Gastrocnemius medialis (tissue), 4 donors: ENCODE results near the gene THNSL1. TPM values are rescaled to one million over a fixed set of nuclear protein-coding genes. Genes with fewer than 3 reads are reported as not detected.

Experiments
- ATAC-seq, 2 donors: fragments of 150-250 bp; one replicate each; pipeline ENCODE4 v1.9.1; 2016
- DNase-seq, 2 donors: peaks; one replicate each; pipeline ENCODE4 v3.0.0-alpha.2; 2019
- H3K27ac ChIP-seq, 4 donors: fragments of 200-600 bp; sonication (generic); 1 replicate in 1 of 4; 2 replicates in 3 of 4; pipeline ENCODE4 v1.5.1; 2016 to 2018; ENCODE audit warnings: mild to moderate bottlenecking in 2 of 4, moderate library complexity in 1 of 4
- H3K27me3 ChIP-seq, 3 donors: fragments of 200-600 bp; sonication (generic) in 2 of 3; 1 replicate in 1 of 3; 2 replicates in 2 of 3; pipeline versions ENCODE4 v1.5.1 to v1.6.0; 2016 to 2019; ENCODE audit warnings: mild to moderate bottlenecking in 1 of 3, moderate library complexity in 1 of 3
- H3K36me3 ChIP-seq, 2 donors: fragments of 200-600 bp; sonication (generic) in 1 of 2; one replicate each; pipeline ENCODE4 v1.5.1; 2017 to 2018
- H3K4me1 ChIP-seq, 2 donors: fragments of 200-600 bp; sonication (generic) in 1 of 2; one replicate each; pipeline ENCODE4 v1.5.1; 2016 to 2017; ENCODE audit warnings: mild to moderate bottlenecking in 2 of 2
- H3K4me3 ChIP-seq, 4 donors: fragments of 200-600 bp; sonication (generic) in 3 of 4; 1 replicate in 1 of 4; 2 replicates in 3 of 4; pipeline ENCODE4 v1.5.1; 2016 to 2019; ENCODE audit warnings: mild to moderate bottlenecking in 2 of 4
- H3K9me3 ChIP-seq, 3 donors: fragments of 200-600 bp; sonication (generic) in 2 of 3; 1 replicate in 1 of 3; 2 replicates in 2 of 3; pipeline ENCODE4 v1.5.1; 2016 to 2019
- CTCF ChIP-seq, 5 experiments: fragments of 450-650 bp in 3 of 5; fragments of 200-600 bp in 2 of 5; sonication (generic) in 2 of 5; IDR thresholded peaks in 4 of 5; conservative IDR thresholded peaks in 1 of 5; 1 replicate in 4 of 5; 2 replicates in 1 of 5; pipeline ENCODE4 v1.5.1; 2016 to 2019; ENCODE audit warnings: antibody characterized with exemption in 5 of 5, mild to moderate bottlenecking in 3 of 5, moderate library complexity in 3 of 5
- POLR2A ChIP-seq, 2 donors: fragments of 450-650 bp; IDR thresholded peaks; one replicate each; pipeline ENCODE4 v1.6.1; 2017; ENCODE audit warnings: antibody characterized with exemption in 2 of 2, mild to moderate bottlenecking in 2 of 2, moderate library complexity in 2 of 2
- in situ Hi-C, 4 donors: fragments of 200-750 bp; cut with MboI; loops; one replicate each; pipeline versions ENCODE4 v1.15.0 to v1.8.0; 2017; ENCODE audit warnings: low sequenced_read_pairs in 4 of 4
- intact Hi-C: fragments of 100-400 bp; cut with DNase I; formaldehyde crosslinking; loops from one replicate; pipeline ENCODE4 v1.15.1; 2023; ENCODE audit warnings: low total_unique reads
- total RNA-seq, 4 donors: library from RNA; depleted of rRNA; stranded (reverse); fragments of >200 nt; gene quantifications; one replicate each; pipeline versions ENCODE4 v1.1.0 to v1.2.3, GENCODE V29; 2016

Gene THNSL1
- total RNA-seq, 4 donors from 2014 or later = 0.82 to 2.0 (median 1.7) TPM

DNA sequence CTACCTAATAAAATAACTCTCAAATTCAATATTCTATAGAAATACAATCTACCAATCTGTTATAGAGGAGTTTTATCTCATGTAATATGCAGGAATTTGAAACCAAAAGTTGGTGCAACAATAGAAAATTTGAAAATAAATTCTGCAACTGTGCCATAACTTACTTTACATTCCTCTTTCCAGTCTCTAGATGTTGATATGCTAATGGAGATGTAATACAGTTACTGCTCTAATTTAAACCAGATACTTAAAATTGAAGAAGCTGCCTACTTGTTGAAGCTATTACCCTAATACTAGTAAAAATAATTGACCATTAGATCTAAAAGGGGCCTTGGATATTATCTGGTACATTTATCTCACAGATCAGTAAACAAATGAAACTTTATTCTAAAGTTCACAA, 1.8 kb upstream of the THNSL1 start:
- intact Hi-C loops = loop anchor here (10.0 kb wide), 2 partner anchors 380 to 810 kb away; partner anchors contain the start of gene KIAA1217

DNA sequence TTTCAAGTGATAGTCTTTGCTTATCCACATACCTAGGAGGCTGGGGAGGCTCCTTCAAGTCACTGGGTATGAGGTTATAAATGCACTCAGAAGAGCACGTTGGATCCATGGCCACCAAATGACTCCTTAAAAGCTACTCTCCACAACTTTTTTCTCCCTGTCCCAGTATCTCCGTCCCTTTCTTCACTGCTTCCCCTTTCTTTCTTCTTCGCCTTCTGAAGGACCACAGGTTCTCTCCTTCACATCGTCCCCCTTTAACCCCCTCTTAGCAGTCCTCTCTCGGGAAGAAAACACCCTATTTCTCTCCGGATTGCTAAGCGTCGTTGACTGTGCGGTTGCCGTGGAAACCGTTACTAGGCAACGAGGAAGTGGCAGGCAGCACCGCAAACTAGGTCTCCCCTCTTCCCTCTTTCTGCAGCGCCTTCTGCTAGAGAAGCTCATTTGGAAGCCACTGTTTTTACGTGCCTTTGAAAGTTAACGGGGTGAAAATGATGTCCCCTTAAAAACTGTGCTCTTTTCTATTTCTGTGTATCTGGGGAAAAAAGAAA, 510 bp upstream of the THNSL1 start, which contains the start of gene ENKUR:
TSS of gene ENKUR (minus strand) at position 331 of the 548 bp plus-strand sequence. CDS start at position 109, 222 bp downstream.
- Histone ChIP-seq H3K4me1 (peaks cover 13 to 16% of the 10 kb centered on the region in 2 donors), H3K4me3 (peak within 1 kb of the TSS; percentile 78 to 87 (median 83)), H3K27me3 (no peaks in the 10 kb centered on the region), H3K27ac (peak within 1 kb of the TSS; percentile 90 to 94 (median 92)), H3K9me3 (no peaks in the 10 kb centered on the region), H3K36me3 (no peaks in the 10 kb centered on the region)
- TF ChIP-seq POLR2A (IDR thresholded peaks at IDR 0.05) (no peak), CTCF (IDR thresholded peaks at IDR 0.05 in 4 of 5, conservative IDR thresholded peaks at IDR 0.05 in 1 of 5) (no peak)
- in situ Hi-C loops = no loop called here
- DNase-seq (peak; percentile 66 to 82), ATAC-seq (peak; percentile 62 to 75)
- intact Hi-C loops = loop anchor here (1.0 to 10.0 kb wide), 4 partner anchors 66 to 811 kb away; partner anchors contain the start of gene KIAA1217

More for the DNA sequence above, 1.8 kb upstream of the THNSL1 start:
- DNase-seq (no peak), ATAC-seq (no peak)
- no peaks in the 10 kb centered on the region for H3K36me3 ChIP-seq
- peaks cover 13 to 16% of the 10 kb centered on the region in 2 donors for H3K4me1 ChIP-seq
- no peaks in the 10 kb centered on the region for H3K9me3 ChIP-seq
- in situ Hi-C loops = no loop called here
- H3K27me3 ChIP-seq = no peaks in the 10 kb centered on the region
- no peak for TF ChIP-seq POLR2A (IDR thresholded peaks at IDR 0.05)
- TF ChIP-seq CTCF (IDR thresholded peaks at IDR 0.05 in 4 of 5, conservative IDR thresholded peaks at IDR 0.05 in 1 of 5) = no peak
- no peak overlapping the region for H3K4me3 ChIP-seq
- no peak overlapping the region for H3K27ac ChIP-seq

- Histone ChIP-seq H3K4me1 (peaks cover 13 to 16% of the 10 kb centered on the region in 2 donors), H3K36me3 (no peaks in the 10 kb centered on the region), H3K9me3 (no peaks in the 10 kb centered on the region), H3K27me3 (no peaks in the 10 kb centered on the region), H3K27ac (peak overlapping the region; percentile 90 to 94 (median 92)), H3K4me3 (peak overlapping the region; percentile 78 to 87 (median 83))
- no peak for DNase-seq
- peak; percentile 9 to 12 for ATAC-seq
- in situ Hi-C loops (no loop called here), intact Hi-C loops (loop anchor here (5.0 to 10.0 kb wide), 3 partner anchors 65 to 812 kb away; partner anchors contain the start of gene KIAA1217)
- TF ChIP-seq CTCF (IDR thresholded peaks at IDR 0.05 in 4 of 5, conservative IDR thresholded peaks at IDR 0.05 in 1 of 5) (no peak), POLR2A (IDR thresholded peaks at IDR 0.05) (no peak)
Observed at GRCh38 chr10:25017154-25017590, 760 bp downstream of the THNSL1 start.

GRCh38 chr10:25017661-25018060, 1.2 kb downstream of the THNSL1 start:
- H3K4me3 ChIP-seq = peak overlapping the region; percentile 78 to 87 (median 83)
- ATAC-seq = no peak
- in situ Hi-C loops = no loop called here
- TF ChIP-seq CTCF (IDR thresholded peaks at IDR 0.05 in 4 of 5, conservative IDR thresholded peaks at IDR 0.05 in 1 of 5) (no peak), POLR2A (IDR thresholded peaks at IDR 0.05) (no peak)
- DNase-seq = no peak
- H3K27ac ChIP-seq = peak overlapping the region; percentile 90 to 94 (median 92)
- H3K4me1 ChIP-seq = peaks cover 13 to 16% of the 10 kb centered on the region in 2 donors
- no peaks in the 10 kb centered on the region for H3K36me3 ChIP-seq
- intact Hi-C loops = loop anchor here (5.0 to 10.0 kb wide), 3 partner anchors 65 to 813 kb away; partner anchors contain the start of gene KIAA1217
- H3K27me3 ChIP-seq = no peaks in the 10 kb centered on the region
- H3K9me3 ChIP-seq = no peaks in the 10 kb centered on the region
